IMR-90 (cell line): ENCODE results near the gene DRC3. TPM values are rescaled to one million over a fixed set of nuclear protein-coding genes. Genes with fewer than 3 reads are reported as not detected.

Experiments
- ATAC-seq: fragments of 200-7000 bp; cut with Tn5 transposase; 2 replicates; pipeline ENCODE4 v1.9.1; 2020; ENCODE audit warnings: low read depth, mild to moderate bottlenecking, moderate library complexity
- BruUV-seq: library from RNA; stranded (reverse); fragments of 400-500 nt; replicated peaks from 2 replicates; lab custom pipeline; 2021; lab: Mats Ljungman, UMichigan
- CTCF ChIA-PET: fragments of 300-600 bp; formaldehyde crosslinking; extraction: SDS; loops from one replicate; lab custom pipeline; 2021; ENCODE audit warnings: antibody characterized with exemption; lab: Yijun Ruan, JAX
- POLR2A ChIA-PET: fragments of 300-600 bp; sonication (Branson Sonifier 250); formaldehyde crosslinking; loops from one replicate; lab custom pipeline; 2022; ENCODE audit warnings: antibody characterized with exemption; ENCODE audit not compliant: unreplicated experiment; lab: Charles Lee
- DNase-seq: peaks from one replicate; pipeline ENCODE4 v3.0.0; 2013
- H2AFZ ChIP-seq: replicated peaks from 2 replicates; pipeline ENCODE3; 2013; ENCODE audit warnings: low read length, mild to moderate bottlenecking; ENCODE audit not compliant: poor library complexity
- H2AK5ac ChIP-seq: 2 replicates; pipeline ENCODE4 v1.6.1; 2013; ENCODE audit warnings: low read depth, low read length, inconsistent platforms
- H2AK9ac ChIP-seq: replicated peaks from 2 replicates; pipeline ENCODE3; 2013; ENCODE audit warnings: mild to moderate bottlenecking, low read depth, low read length, moderate library complexity; ENCODE audit not compliant: poor library complexity
- H2BK120ac ChIP-seq: 2 replicates; pipeline ENCODE4 v1.6.1; 2013; ENCODE audit warnings: low read depth, low read length, inconsistent platforms
- H2BK15ac ChIP-seq: 3 replicates; pipeline ENCODE4 v1.6.1; 2013; ENCODE audit warnings: low read depth, low read length, inconsistent platforms
- H2BK20ac ChIP-seq: 2 replicates; pipeline ENCODE4 v1.6.1; 2013; ENCODE audit warnings: low read depth, mild to moderate bottlenecking, inconsistent platforms, low read length, moderate library complexity
- H2BK5ac ChIP-seq: 2 replicates; pipeline ENCODE4 v1.6.1; 2013; ENCODE audit warnings: mild to moderate bottlenecking, low read depth, low read length, inconsistent platforms; ENCODE audit not compliant: poor library complexity, severe bottlenecking
- H3K14ac ChIP-seq: replicated peaks from 2 replicates; pipeline ENCODE4 v1.6.1; 2013; ENCODE audit warnings: low read depth, low read length, inconsistent platforms
- H3K18ac ChIP-seq: 2 replicates; pipeline ENCODE4 v1.6.1; 2013; ENCODE audit warnings: low read depth, low read length, control low read depth
- H3K23ac ChIP-seq: 2 replicates; pipeline ENCODE4 v1.6.1; 2013; ENCODE audit warnings: low read depth, low read length, inconsistent platforms
- H3K27ac ChIP-seq: 2 replicates; pipeline ENCODE4 v1.5.1; 2013; ENCODE audit warnings: mild to moderate bottlenecking, control low read depth, low read length; ENCODE audit not compliant: insufficient read depth
- H3K27me3 ChIP-seq: 2 replicates; pipeline ENCODE4 v1.6.1; 2013; ENCODE audit warnings: low read length; ENCODE audit not compliant: control insufficient read depth, insufficient read depth
- H3K36me3 ChIP-seq: 2 replicates; pipeline ENCODE4 v1.6.1; 2013; ENCODE audit warnings: low read length, mixed read lengths; ENCODE audit not compliant: control insufficient read depth, insufficient read depth
- H3K4ac ChIP-seq: 2 replicates; pipeline ENCODE4 v1.6.1; 2013; ENCODE audit warnings: low read depth, low read length, inconsistent platforms
- H3K4me1 ChIP-seq: 2 replicates; pipeline ENCODE4 v1.6.1; 2013; ENCODE audit warnings: low read length, mixed read lengths; ENCODE audit not compliant: control insufficient read depth, insufficient read depth
- H3K4me2 ChIP-seq: 2 replicates; pipeline ENCODE4 v1.6.1; 2013; ENCODE audit warnings: low read depth, mild to moderate bottlenecking, control low read depth, low read length, moderate library complexity
- H3K4me3 ChIP-seq: 2 replicates; pipeline ENCODE4 v1.5.1; 2013; ENCODE audit warnings: low read depth, mild to moderate bottlenecking, control low read depth, low read length, moderate library complexity; ENCODE audit not compliant: insufficient read depth
- H3K56ac ChIP-seq: 2 replicates; pipeline ENCODE4 v1.6.1; 2013; ENCODE audit warnings: low read length, inconsistent platforms; ENCODE audit not compliant: insufficient read depth; ENCODE audit errors: extremely low read depth
- H3K79me1 ChIP-seq, 2 experiments: 2 replicates each; pipeline ENCODE4 v1.6.1; 2013; ENCODE audit warnings: low read length in 2 of 2, inconsistent platforms in 1 of 2, low read depth in 1 of 2
- H3K9ac ChIP-seq: 2 replicates; pipeline ENCODE4 v1.6.1; 2013; ENCODE audit warnings: low read depth, low read length, control low read depth
- H3K9me1 ChIP-seq: 2 replicates; pipeline ENCODE4 v1.6.1; 2013; ENCODE audit warnings: low read length, inconsistent platforms; ENCODE audit not compliant: insufficient read depth
- H3K9me3 ChIP-seq: 2 replicates; pipeline ENCODE4 v1.6.1; 2013; ENCODE audit warnings: low read length; ENCODE audit not compliant: control insufficient read depth, insufficient read depth
- H4K20me1 ChIP-seq: 2 replicates; pipeline ENCODE4 v1.6.1; 2013; ENCODE audit warnings: low read length, inconsistent platforms; ENCODE audit not compliant: insufficient read depth
- H4K5ac ChIP-seq: 2 replicates; pipeline ENCODE4 v1.6.1; 2013; ENCODE audit warnings: mild to moderate bottlenecking, low read depth, low read length, control low read depth
- H4K8ac ChIP-seq, 2 experiments: 2 replicates each; pipeline ENCODE4 v1.6.1; 2013; ENCODE audit warnings: low read depth in 2 of 2, low read length in 2 of 2, control low read depth in 1 of 2, inconsistent platforms in 1 of 2
- H4K91ac ChIP-seq: 2 replicates; pipeline ENCODE4 v1.6.1; 2013; ENCODE audit warnings: low read depth, low read length, inconsistent platforms; ENCODE audit not compliant: insufficient read depth
- CEBPB ChIP-seq: IDR thresholded peaks from 2 replicates; pipeline ENCODE4 v1.6.1; 2012; ENCODE audit warnings: low read depth, low read length, improper control_type of control experiment
- MAFK ChIP-seq: IDR thresholded peaks from 2 replicates; pipeline ENCODE4 v1.6.1; 2012; ENCODE audit warnings: low read depth, low read length, improper control_type of control experiment
- SMC3 ChIP-seq: fragments of 150-350 bp; IDR thresholded peaks from 2 replicates; pipeline ENCODE4 v1.6.1; 2016; ENCODE audit warnings: low read depth, mild to moderate bottlenecking, antibody characterized with exemption, low read length, moderate library complexity
- USF2 ChIP-seq: fragments of 150-350 bp; IDR thresholded peaks from 2 replicates; pipeline ENCODE4 v1.6.1; 2017; ENCODE audit warnings: mild to moderate bottlenecking, antibody characterized with exemption, low read length, low read depth
- WGBS, 2 experiments: methylation state at CpG; one replicate each; pipeline versions ENCODE4 v1.1.5 to v1.1.7; 2013; ENCODE audit warnings: missing lambda C conversion rate in 2 of 2; ENCODE audit not compliant: insufficient read length in 1 of 2; ENCODE audit errors: extremely low coverage in 2 of 2; 5-methylcytosine and 5-hydroxymethylcytosine counted together
- dilution Hi-C: fragments of 300-500 bp; cut with HindIII; formaldehyde crosslinking; loops from one replicate; pipeline ENCODE4 v1.14.3; 2018; ENCODE audit warnings: low sequenced_read_pairs; ENCODE audit not compliant: unreplicated experiment
- in situ Hi-C: fragments of 300-500 bp; cut with MboI; formaldehyde crosslinking; loops from 3 replicates; pipeline ENCODE4 v1.14.3; 2019; ENCODE audit warnings: low sequenced_read_pairs, inconsistent platforms, mixed read lengths
- intact Hi-C: fragments of 100-400 bp; cut with micrococcal nuclease; formaldehyde crosslinking; loops from 2 replicates; pipeline ENCODE4 v1.10.0; 2022
- polyA plus RNA-seq, 3 experiments: library from polyadenylated mRNA; depleted of rRNA; stranded (reverse); fragments of >200 nt; gene quantifications; 2 replicates each; pipeline ENCODE4 v1.2.3, GENCODE V29; 2012; ENCODE audit warnings: low replicate concordance in 1 of 3
- total RNA-seq: library from RNA; depleted of rRNA; stranded (reverse); fragments of >200 nt; gene quantifications from 2 replicates; pipeline ENCODE4 v1.2.3, GENCODE V29; 2012

DRC3 gene
- total and polyA plus RNA-seq, 2 of the 4 experiments (the other 2 are of a cell fraction): 0.55 to 0.72 TPM

DNA sequence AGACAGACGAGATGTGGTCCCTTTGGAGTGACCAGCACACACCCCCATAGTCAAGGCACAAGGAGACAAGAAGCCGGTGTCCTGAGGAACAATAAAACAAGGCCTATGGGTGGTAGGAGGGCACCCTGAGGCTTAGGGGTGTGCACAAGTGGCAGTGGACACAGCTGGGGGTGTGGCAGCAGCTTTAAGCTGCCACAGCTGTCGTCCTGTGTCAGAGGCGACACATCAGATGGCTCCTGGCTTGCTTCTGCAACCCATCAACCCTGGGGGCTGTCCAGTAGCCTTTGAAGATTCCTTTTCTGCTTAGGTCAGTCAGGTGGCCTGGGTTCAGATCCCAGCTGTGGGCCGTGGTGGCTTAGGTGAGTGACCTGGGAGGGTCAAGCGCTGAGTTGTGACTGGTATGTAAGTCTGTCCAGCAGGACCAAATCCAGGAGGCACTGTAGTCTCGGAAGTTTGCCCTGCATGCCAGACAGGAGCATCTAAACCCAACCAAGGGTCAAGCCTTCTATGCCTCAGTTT is 15.8 kb downstream of the DRC3 start:
- H3K27me3 ChIP-seq: no peaks in the 10 kb centered on the region
- no peaks in the 10 kb centered on the region for H3K36me3 ChIP-seq
- H2BK20ac ChIP-seq: no peak overlapping the region
- DNase-seq (no peak), ATAC-seq (no peak)
- H2AK9ac ChIP-seq: no peak overlapping the region
- no peaks in the 10 kb centered on the region for H3K9me3 ChIP-seq
- no peak overlapping the region for H3K4me2 ChIP-seq
- H3K14ac ChIP-seq: no peak overlapping the region
- no peak overlapping the region for H4K8ac ChIP-seq
- ChIA-PET POLR2A (no interaction called here), CTCF (no interaction called here)
- no peak overlapping the region for H3K4ac ChIP-seq
- no peak overlapping the region for H3K18ac ChIP-seq
- dilution Hi-C loops (no loop called here), intact Hi-C loops (no loop called here), in situ Hi-C loops (no loop called here)
- no peak overlapping the region for H3K4me3 ChIP-seq
- no peak overlapping the region for H4K5ac ChIP-seq
- no peak overlapping the region for H4K91ac ChIP-seq
- no peak overlapping the region for H2BK15ac ChIP-seq
- H3K23ac ChIP-seq: no peak overlapping the region
- H3K9me1 ChIP-seq: peaks cover 2% of the 10 kb centered on the region; the same call in 1 of the 2 replicates
- H2AFZ ChIP-seq: no peak overlapping the region
- no peak overlapping the region for H3K56ac ChIP-seq
- BruUV-seq: no TSS peak
- H3K4me1 ChIP-seq: 0 out of 2 replicates have a peak, but pooled peaks cover 2% of the 10 kb centered on the region
- no peak overlapping the region for H2BK5ac ChIP-seq
- peak overlapping the region; percentile 38; the same call in 1 of the 2 replicates for H2AK5ac ChIP-seq
- TF ChIP-seq USF2 (no peak), CEBPB (no peak), SMC3 (no peak), MAFK (no peak)
- WGBS, 2 experiments: no CpG with 5 or more reads among the region's 7 CpGs
- no peaks in the 10 kb centered on the region for H3K79me1 ChIP-seq
- H3K9ac ChIP-seq: no peak overlapping the region
- no peaks in the 10 kb centered on the region for H4K20me1 ChIP-seq
- H2BK120ac ChIP-seq: no peak overlapping the region
- no peak overlapping the region for H3K27ac ChIP-seq
